GM18498 (cell line): Measurements from ENCODE around the gene STAT1.

ENCODE experiments used
- ATAC-seq: cut with Tn5 transposase; IDR thresholded peaks from one replicate; pipeline ENCODE4 v1.9.1; 2021; ENCODE audit warnings: mild to moderate bottlenecking, moderate library complexity; ENCODE audit not compliant: unreplicated experiment

Gene STAT1

DNA sequence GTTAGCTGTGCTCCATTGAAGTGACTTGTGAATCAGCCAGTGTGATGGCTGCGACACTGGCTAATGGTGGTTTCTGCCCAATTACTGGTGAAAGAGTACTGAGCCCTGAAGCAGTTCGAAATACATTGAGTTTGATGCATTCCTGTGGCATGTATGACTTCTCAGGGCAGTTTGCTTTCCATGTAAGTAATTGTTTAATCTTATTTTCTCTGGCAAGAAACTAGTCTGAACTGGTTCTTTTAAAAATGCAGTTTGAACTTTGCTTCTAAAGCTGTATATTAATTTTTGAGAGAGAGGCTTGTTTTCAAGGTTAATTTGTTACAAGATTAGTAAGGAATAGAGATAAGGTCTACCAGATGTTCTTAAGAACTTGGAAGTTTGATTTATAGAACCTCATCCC, 86.7 kb downstream of the STAT1 start:
- ATAC-seq, result no peak

DNA sequence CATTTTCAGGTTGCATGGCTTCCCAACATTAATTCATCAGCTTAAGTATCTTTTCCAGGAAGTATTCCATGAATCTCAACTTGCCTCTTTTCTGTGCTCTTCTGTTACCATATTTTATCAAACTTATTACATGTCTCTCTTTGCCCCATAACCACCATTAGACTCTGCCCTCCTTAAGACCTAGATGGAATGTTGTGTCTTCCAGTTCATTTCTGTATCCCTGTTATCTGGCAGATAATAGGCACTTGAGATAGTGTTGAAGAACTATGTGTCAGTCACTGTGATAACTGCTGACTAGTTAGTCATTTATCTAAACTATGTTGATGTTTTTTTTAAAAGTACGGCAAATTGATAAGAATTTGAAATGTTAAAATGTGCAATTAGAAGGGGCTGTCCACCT, 91.6 kb downstream of the STAT1 start:
- ATAC-seq, result no peak

DNA sequence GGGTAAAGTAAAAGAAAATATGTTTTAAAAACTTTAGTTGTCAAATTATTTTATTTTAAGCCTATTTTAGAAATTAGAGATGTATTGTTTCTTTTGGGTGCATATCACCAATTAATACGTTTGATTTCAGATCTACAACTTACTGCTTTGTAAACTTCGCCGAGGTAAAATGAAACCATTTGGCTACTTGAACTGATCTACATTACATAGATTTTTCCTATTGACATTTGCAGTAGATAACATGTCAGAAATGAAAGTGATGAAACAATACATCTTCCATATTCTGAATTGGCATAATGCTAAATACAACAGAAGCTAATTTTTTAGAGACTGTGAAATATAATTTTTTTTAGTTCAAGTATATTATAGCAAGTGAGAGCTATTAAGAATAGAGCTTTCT, 93.9 kb downstream of the STAT1 start:
- no peak for ATAC-seq
